K562 (cell line): ENCODE results near the gene UBN1. TPM values are rescaled to one million over a fixed set of nuclear protein-coding genes. Genes with fewer than 3 reads are reported as not detected.

ENCODE experiments used
- ATAC-seq: fragments of 200-7000 bp; cut with Tn5 transposase; 3 replicates; pipeline ENCODE4 v1.9.1; 2020; ENCODE audit warnings: moderate library complexity
- BruUV-seq: library from RNA; stranded (reverse); fragments of 400-500 nt; replicated peaks from 2 replicates; lab custom pipeline; 2021; lab: Mats Ljungman, UMichigan
- CTCF ChIA-PET: fragments of 300-600 bp; formaldehyde crosslinking; extraction: SDS; loops from one replicate; lab custom pipeline; 2021; ENCODE audit warnings: low intra/inter-chr PET ratio; lab: Yijun Ruan, JAX
- POLR2A ChIA-PET: fragments of 300-600, 350-650 bp; sonication (Branson Sonifier 250); formaldehyde crosslinking; extraction: SDS; loops from one replicate; lab custom pipeline; 2021; ENCODE audit warnings: antibody characterized with exemption, inconsistent platforms; lab: Yijun Ruan, JAX
- DNase-seq, 4 experiments: peaks; one replicate each; pipeline versions ENCODE4 v3.0.0 to v3.0.0-alpha.2; 2011 to 2018; ENCODE audit warnings: low spot score in 3 of 4, mixed read lengths in 3 of 4; ENCODE audit errors: extremely low read depth in 1 of 4
- FAIRE-seq: peaks from 2 replicates; lab custom pipeline; 2011; peaks lifted over from hg19 to GRCh38; lab: Jason Lieb, UNC
- H2AFZ ChIP-seq: 2 replicates; pipeline ENCODE4 v1.6.0; 2011; ENCODE audit warnings: low read depth, low read length, control low read depth, inconsistent platforms
- H3K27ac ChIP-seq: fragments of 200-600 bp; 3 replicates; pipeline ENCODE4 v1.8.0; 2011; ENCODE audit warnings: low read depth, mild to moderate bottlenecking, control low read depth, inconsistent platforms, low read length, moderate library complexity, mixed read lengths; ENCODE audit errors: extremely low read depth
- H3K27me3 ChIP-seq, 2 experiments: fragments of 300-600 bp in 1 of 2; 2 replicates in 1 of 2; 3 replicates in 1 of 2; pipeline versions ENCODE4 v1.6.0 to v1.8.0; 2011; ENCODE audit warnings: inconsistent platforms in 2 of 2, low read length in 2 of 2, mild to moderate bottlenecking in 1 of 2, mixed read lengths in 1 of 2, moderate library complexity in 1 of 2; ENCODE audit not compliant: control insufficient read depth in 2 of 2, insufficient read depth in 2 of 2
- H3K36me3 ChIP-seq: fragments of 300-600 bp; 3 replicates; pipeline ENCODE4 v1.8.0; 2011; ENCODE audit warnings: mild to moderate bottlenecking, low read length, inconsistent platforms; ENCODE audit not compliant: control insufficient read depth, insufficient read depth
- H3K4me1 ChIP-seq, 2 experiments: fragments of 200-600 bp in 1 of 2; replicated peaks in 1 of 2; 2 replicates in 1 of 2; 3 replicates in 1 of 2; pipeline versions ENCODE4 v1.5.1 to v1.8.0; 2011; ENCODE audit warnings: inconsistent platforms in 2 of 2, low read length in 2 of 2, mild to moderate bottlenecking in 1 of 2, mixed read lengths in 1 of 2, moderate library complexity in 1 of 2; ENCODE audit not compliant: control insufficient read depth in 2 of 2, insufficient read depth in 2 of 2
- H3K4me2 ChIP-seq: 2 replicates; pipeline ENCODE4 v1.6.1; 2011; ENCODE audit warnings: low read length, control low read depth, inconsistent platforms, mixed read lengths; ENCODE audit not compliant: insufficient read depth
- H3K4me3 ChIP-seq: fragments of 200-600 bp; sonication (generic), shearing (Covaris generic); 2 replicates; pipeline ENCODE4 v1.5.1; 2016; ENCODE audit warnings: control low read depth, inconsistent platforms
- H3K79me2 ChIP-seq: fragments of 200-600 bp; 3 replicates; pipeline ENCODE4 v1.8.0; 2011; ENCODE audit warnings: low read length, inconsistent platforms; ENCODE audit not compliant: control insufficient read depth, insufficient read depth
- H3K9ac ChIP-seq, 2 experiments: 2 replicates each; pipeline versions ENCODE4 v1.6.0 to v1.6.1; 2011; ENCODE audit warnings: low read depth in 2 of 2, low read length in 2 of 2, control low read depth in 1 of 2, inconsistent platforms in 1 of 2, mild to moderate bottlenecking in 1 of 2, mixed read lengths in 1 of 2; ENCODE audit not compliant: insufficient read depth in 1 of 2
- H3K9me1 ChIP-seq: one replicate; pipeline ENCODE4 v1.6.0; 2011; ENCODE audit warnings: inconsistent platforms, mild to moderate bottlenecking, low read length, moderate library complexity; ENCODE audit not compliant: control insufficient read depth, insufficient read depth
- H3K9me3 ChIP-seq: replicated peaks from 2 replicates; pipeline ENCODE4 v1.5.1; 2011; ENCODE audit warnings: low read depth, low read length, inconsistent platforms; ENCODE audit not compliant: control insufficient read depth, insufficient read depth
- H4K20me1 ChIP-seq: replicated peaks from 2 replicates; pipeline ENCODE4 v1.6.1; 2011; ENCODE audit warnings: low read length, inconsistent platforms, mixed read lengths; ENCODE audit not compliant: control insufficient read depth, insufficient read depth
- POLR2G ChIP-seq: fragments of 200-400 bp; formaldehyde crosslinking; IDR thresholded peaks from 2 replicates; pipeline ENCODE4 v1.6.1; 2017; ENCODE audit warnings: low read depth, mild to moderate bottlenecking, antibody characterized with exemption, low read length, moderate library complexity
- WGBS: fragments of 100-300 bp; shearing (Covaris generic); methylation state at CpG from one replicate; pipeline ENCODE4 v1.1.6; 2016; ENCODE audit warnings: low coverage, mixed read lengths; ENCODE audit not compliant: insufficient coverage; ENCODE audit errors: missing lambda C conversion rate; 5-methylcytosine and 5-hydroxymethylcytosine counted together
- in situ Hi-C: fragments of 300-500 bp; cut with MboI; formaldehyde crosslinking; loops from 4 replicates; pipeline ENCODE4 v1.15.0; 2018; ENCODE audit warnings: inconsistent platforms, mixed read lengths
- intact Hi-C: fragments of 100-400 bp; cut with micrococcal nuclease; formaldehyde crosslinking; loops from 2 replicates; pipeline ENCODE4 v1.14.2; 2022
- polyA plus RNA-seq, 8 experiments: library from polyadenylated mRNA; depleted of rRNA in 4 of 8; stranded (reverse) in 5 of 8; unstranded in 3 of 8; fragments of >200 nt; fragmentation: Nextera tagmentation in 2 of 8; fragmentation: Illumina TruSeq in 1 of 8; extraction: Ambion mirVana in 2 of 8; extraction: Trizol in 1 of 8; gene quantifications; 2 replicates each; pipeline versions ENCODE4 v1.2.1 to v1.2.3, GENCODE V29; 2011 to 2014; ENCODE audit warnings: inconsistent platforms in 1 of 8, missing spikeins in 1 of 8
- total RNA-seq, 7 experiments: library from RNA; depleted of rRNA in 6 of 7; stranded (reverse); fragments of >200 nt in 6 of 7; fragmentation: Illumina TruSeq in 2 of 7; extraction: Trizol in 2 of 7; gene quantifications; 2 replicates each; pipeline versions ENCODE4 v1.2.1 to v1.2.3, GENCODE V29; 2011 to 2021; ENCODE audit warnings: low replicate concordance in 1 of 7
- TF ChIP-seq, protein P1 (sequence below): fragments of 250-450 bp; sonication (Bioruptor Pico); IDR thresholded peaks from 2 replicates; pipeline ENCODE4 v1.5.0; 2021

Gene UBN1
- total and polyA plus RNA-seq, 9 of the 15 experiments (the other 6 are each of a cell fraction or from before 2014, with no cell fraction given): 1.5 to 45.7 (median 20.6) TPM

GRCh38 chr16:4880006-4880580 lies 32.8 kb downstream of the UBN1 start:
- H3K79me2 ChIP-seq: no peaks in the 10 kb centered on the region
- H3K4me1 ChIP-seq: peaks cover 8 to 25% of the 10 kb centered on the region in 2 experiments; a peak in 3 of 5 replicates
- no peak overlapping the region for H3K4me2 ChIP-seq
- H4K20me1 ChIP-seq: no peaks in the 10 kb centered on the region
- H3K27ac ChIP-seq: no peak overlapping the region
- in situ Hi-C loops: no loop called here
- no peak for ATAC-seq
- POLR2A ChIA-PET: interaction anchor here (1.1 to 1.5 kb wide), 2 partner anchors 10 to 12 kb away, joined by 3 to 4 read pairs; no protein-coding TSS in a partner anchor
- TF ChIP-seq, protein P1, sequence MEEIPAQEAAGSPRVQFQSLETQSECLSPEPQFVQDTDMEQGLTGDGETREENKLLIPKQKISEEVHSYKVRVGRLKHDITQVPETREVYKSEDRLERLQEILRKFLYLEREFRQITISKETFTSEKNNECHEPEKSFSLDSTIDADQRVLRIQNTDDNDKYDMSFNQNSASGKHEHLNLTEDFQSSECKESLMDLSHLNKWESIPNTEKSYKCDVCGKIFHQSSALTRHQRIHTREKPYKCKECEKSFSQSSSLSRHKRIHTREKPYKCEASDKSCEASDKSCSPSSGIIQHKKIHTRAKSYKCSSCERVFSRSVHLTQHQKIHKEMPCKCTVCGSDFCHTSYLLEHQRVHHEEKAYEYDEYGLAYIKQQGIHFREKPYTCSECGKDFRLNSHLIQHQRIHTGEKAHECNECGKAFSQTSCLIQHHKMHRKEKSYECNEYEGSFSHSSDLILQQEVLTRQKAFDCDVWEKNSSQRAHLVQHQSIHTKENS (CRISPR knock-in tag): no peak
- TF ChIP-seq POLR2G: peak; percentile 20; the same call in 1 of the 2 replicates
- TF ChIP-seq, all 486 proteins: peak for 1
- H3K9me3 ChIP-seq: peaks cover 7% of the 10 kb centered on the region; the same call in 1 of the 2 replicates
- peaks cover 93% of the 10 kb centered on the region for H3K36me3 ChIP-seq
- H3K27me3 ChIP-seq: no peaks in the 10 kb centered on the region
- no peak for DNase-seq
- no peak overlapping the region for H3K4me3 ChIP-seq
- H3K9ac ChIP-seq: no peak overlapping the region
- CTCF ChIA-PET: no interaction called here
- H3K9me1 ChIP-seq: no peaks in the 10 kb centered on the region
- no peak for FAIRE-seq
- intact Hi-C loops: loop anchor here (10.0 kb wide), 1 partner anchor 55 kb away; the partner anchor contains the start of gene PPL
- BruUV-seq: no TSS peak
- 92% methylated on average over 15 of the region's 17 CpGs for WGBS
- H2AFZ ChIP-seq: no peak overlapping the region
